ENCODE results near the gene FILIP1. TPM values are rescaled to one million over a fixed set of nuclear protein-coding genes. Genes with fewer than 3 reads are reported as not detected.

FILIP1 gene
- total RNA-seq = not detected in 2 replicates

GRCh38 chr6:75493400-75494064, at the start of gene FILIP1:
Gene FILIP1 (minus strand): TSS chr6:75493800. CDS start chr6:75414972, 78,828 bp downstream.

GRCh38 chr6:75284632-75285282, 208.8 kb downstream of the FILIP1 start, which contains the start of gene TMEM30A:
Gene TMEM30A (minus strand): TSS chr6:75284792. CDS start chr6:75284638, 154 bp downstream.

GRCh38 chr6:75243333-75244062, 250.1 kb downstream of the FILIP1 start, which contains the start of gene COX7A2:
Gene COX7A2 (minus strand): TSS chr6:75243801. CDS start chr6:75243734, 67 bp downstream.

Other genes with a start within 250 kb of the FILIP1 start
- 285 and 852 TPM in 2 replicates for gene COX7A2, start 250.0 kb downstream of the FILIP1 start, total RNA-seq
- 98.0 and 119 TPM in 2 replicates for gene TMEM30A, start 209.0 kb downstream of the FILIP1 start, total RNA-seq
- 35.2 and 49.3 TPM in 2 replicates for gene SENP6, start 108.1 kb upstream of the FILIP1 start, total RNA-seq

All from myometrial cell (primary cell).